ENCODE data around the gene SH3BGRL2. TPM values are rescaled to one million over a fixed set of nuclear protein-coding genes. Genes with fewer than 3 reads are reported as not detected.

SH3BGRL2 gene
- total RNA-seq, 4 donors from 2014 or later: 24.4 to 52.3 (median 33.2) TPM

DNA sequence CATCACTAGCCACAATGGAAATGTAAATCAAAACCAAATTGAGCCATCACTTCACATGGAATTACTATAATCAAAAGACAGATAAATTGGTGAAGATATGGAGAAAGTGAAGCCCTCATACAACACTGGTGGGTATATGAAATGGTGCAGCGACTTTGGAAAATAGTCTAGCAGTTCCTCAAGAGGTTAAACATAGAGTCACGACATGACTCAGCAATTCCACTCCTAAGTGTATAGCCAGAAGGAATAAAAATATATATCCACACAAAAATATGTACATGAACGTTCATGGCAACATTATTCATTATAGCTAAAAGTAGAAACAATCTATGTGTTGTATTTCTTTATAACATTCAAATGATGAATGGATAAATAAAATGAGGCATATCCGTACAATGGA is 33.1 kb upstream of the SH3BGRL2 start:
- H3K4me1 ChIP-seq: peaks cover 0 to 13% (median 0%) of the 10 kb centered on the region in 3 donors
- H3K27me3 ChIP-seq: no peaks in the 10 kb centered on the region
- TF ChIP-seq CTCF (IDR thresholded peaks at IDR 0.05) (no peak), EP300 (IDR thresholded peaks at IDR 0.05) (no peak), POLR2A (IDR thresholded peaks at IDR 0.05) (no peak), POLR2AphosphoS5 (IDR thresholded peaks at IDR 0.05) (no peak)
- no peak for ATAC-seq
- no peak overlapping the region for H3K4me3 ChIP-seq
- H3K36me3 ChIP-seq: no peaks in the 10 kb centered on the region
- no peak overlapping the region for H3K27ac ChIP-seq
- 65 to 68% methylated on average over 4 of the region's 4 CpGs for WGBS, 2 donors (ENCODE audit: low coverage in 1 of 2)
- H3K9me3 ChIP-seq: no peaks in the 10 kb centered on the region

GRCh38 chr6:79599725-79600259 is 31.3 kb upstream of the SH3BGRL2 start:
- ATAC-seq: no peak
- Histone ChIP-seq H3K27me3 (no peaks in the 10 kb centered on the region), H3K27ac (no peak overlapping the region), H3K36me3 (no peaks in the 10 kb centered on the region), H3K9me3 (no peaks in the 10 kb centered on the region), H3K4me3 (no peak overlapping the region), H3K4me1 (peaks cover 0 to 13% (median 0%) of the 10 kb centered on the region in 3 donors)
- WGBS, 2 donors (ENCODE audit: low coverage in 1 of 2): 80 to 84% methylated on average over 4 to 5 of the region's 5 CpGs
- no peak for TF ChIP-seq EP300 (IDR thresholded peaks at IDR 0.05)
- TF ChIP-seq CTCF (IDR thresholded peaks at IDR 0.05): no peak
- TF ChIP-seq POLR2A (IDR thresholded peaks at IDR 0.05): no peak
- no peak for TF ChIP-seq POLR2AphosphoS5 (IDR thresholded peaks at IDR 0.05)

DNA sequence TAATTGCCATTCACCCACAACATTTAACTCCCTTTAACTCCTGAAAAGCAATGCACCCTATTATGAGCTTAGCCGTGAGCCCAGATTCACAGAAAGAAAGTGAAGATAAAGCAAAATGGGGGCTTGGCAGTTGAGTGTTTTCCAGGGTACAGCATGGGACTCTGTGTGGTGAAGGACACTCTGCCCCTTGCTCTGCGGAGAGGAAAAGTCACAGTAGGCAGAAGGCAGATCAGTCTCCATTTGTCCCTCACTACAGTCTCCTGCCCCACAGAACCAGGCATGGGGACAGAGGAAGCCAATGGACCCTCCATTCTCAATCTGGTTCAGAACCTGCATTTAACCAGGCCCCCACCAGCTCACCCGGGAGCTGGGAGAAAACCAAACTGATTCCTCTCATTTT is 30.8 kb upstream of the SH3BGRL2 start:
- no peak for TF ChIP-seq EP300 (IDR thresholded peaks at IDR 0.05)
- no peak for TF ChIP-seq POLR2AphosphoS5 (IDR thresholded peaks at IDR 0.05)
- TF ChIP-seq POLR2A (IDR thresholded peaks at IDR 0.05): no peak
- TF ChIP-seq CTCF (IDR thresholded peaks at IDR 0.05): no peak
- Histone ChIP-seq H3K4me1 (peaks cover 0 to 13% (median 0%) of the 10 kb centered on the region in 3 donors), H3K4me3 (no peak overlapping the region), H3K9me3 (no peaks in the 10 kb centered on the region), H3K27ac (no peak overlapping the region), H3K36me3 (no peaks in the 10 kb centered on the region), H3K27me3 (no peaks in the 10 kb centered on the region)
- no peak for ATAC-seq
- WGBS, 2 donors (ENCODE audit: low coverage in 1 of 2): 67 to 85% methylated on average over 2 to 3 of the region's 3 CpGs

DNA sequence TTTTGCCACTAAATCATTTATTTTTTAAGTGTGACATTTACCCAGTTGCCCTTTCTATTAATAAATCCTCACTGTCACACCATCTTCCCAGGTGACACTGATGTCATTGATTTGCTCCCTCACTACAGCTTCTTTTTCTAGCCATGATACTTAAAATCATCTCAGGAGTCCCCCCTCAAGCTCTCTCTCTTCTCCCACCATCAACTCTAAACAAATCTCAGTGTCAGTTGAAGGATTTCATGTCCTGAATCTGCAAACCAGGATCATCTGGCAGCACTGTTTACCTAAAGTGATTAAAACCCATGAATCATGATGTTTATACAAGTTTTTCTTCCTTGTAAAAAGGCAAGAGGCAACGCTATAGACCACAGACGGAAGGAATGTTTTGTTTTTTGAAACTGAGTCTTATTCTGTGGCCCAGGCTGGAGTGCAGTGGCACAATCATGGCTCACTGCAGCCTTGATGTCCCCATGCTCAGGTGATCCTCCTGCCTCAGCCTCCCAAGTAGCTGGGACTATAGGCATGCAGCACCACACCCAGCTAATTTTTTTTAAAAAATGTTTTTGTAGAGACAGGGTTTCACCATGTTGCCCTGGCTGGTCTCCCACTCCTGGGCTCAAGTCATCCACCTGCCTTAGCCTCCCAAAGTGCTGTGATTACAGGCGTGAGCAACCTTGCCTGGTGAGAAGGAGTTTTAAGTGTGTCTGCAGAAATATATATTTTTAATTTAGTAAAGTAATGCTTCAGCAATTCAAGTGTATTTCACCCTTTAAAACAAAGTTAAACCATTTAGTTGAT is 30.1 kb upstream of the SH3BGRL2 start:
- H3K27ac ChIP-seq: no peak overlapping the region
- H3K27me3 ChIP-seq: no peaks in the 10 kb centered on the region
- 46 to 47% methylated on average over 3 of the region's 3 CpGs for WGBS, 2 donors (ENCODE audit: low coverage in 1 of 2)
- H3K36me3 ChIP-seq: no peaks in the 10 kb centered on the region
- no peaks in the 10 kb centered on the region for H3K9me3 ChIP-seq
- H3K4me1 ChIP-seq: peaks cover 0 to 14% (median 0%) of the 10 kb centered on the region in 3 donors
- no peak overlapping the region for H3K4me3 ChIP-seq
- TF ChIP-seq EP300 (IDR thresholded peaks at IDR 0.05) (no peak), POLR2AphosphoS5 (IDR thresholded peaks at IDR 0.05) (no peak), POLR2A (IDR thresholded peaks at IDR 0.05) (no peak), CTCF (IDR thresholded peaks at IDR 0.05) (no peak)
- no peak for ATAC-seq

GRCh38 chr6:79602859-79603258 is 28.3 kb upstream of the SH3BGRL2 start:
- TF ChIP-seq POLR2AphosphoS5 (IDR thresholded peaks at IDR 0.05): no peak
- TF ChIP-seq EP300 (IDR thresholded peaks at IDR 0.05): no peak
- no peak for TF ChIP-seq POLR2A (IDR thresholded peaks at IDR 0.05)
- TF ChIP-seq CTCF (IDR thresholded peaks at IDR 0.05): no peak
- H3K27ac ChIP-seq: no peak overlapping the region
- H3K9me3 ChIP-seq: no peaks in the 10 kb centered on the region
- H3K4me3 ChIP-seq: no peak overlapping the region
- H3K27me3 ChIP-seq: no peaks in the 10 kb centered on the region
- peaks cover 0 to 27% (median 0%) of the 10 kb centered on the region in 3 donors for H3K4me1 ChIP-seq
- H3K36me3 ChIP-seq: no peaks in the 10 kb centered on the region
- no peak for ATAC-seq

All from gastroesophageal sphincter (tissue), 4 donors.